CD4-positive, alpha-beta T cell treated with Interleukin-10 for 1 hour (primary cell): ENCODE measurements around the gene TPRG1.
A peak's percentile ranks its signal among the peaks of the same experiment; 100 is the strongest.

Experiments
- DNase-seq: peaks from one replicate; pipeline ENCODE4 v3.0.0-alpha.2; 2020

Gene TPRG1, protein sequence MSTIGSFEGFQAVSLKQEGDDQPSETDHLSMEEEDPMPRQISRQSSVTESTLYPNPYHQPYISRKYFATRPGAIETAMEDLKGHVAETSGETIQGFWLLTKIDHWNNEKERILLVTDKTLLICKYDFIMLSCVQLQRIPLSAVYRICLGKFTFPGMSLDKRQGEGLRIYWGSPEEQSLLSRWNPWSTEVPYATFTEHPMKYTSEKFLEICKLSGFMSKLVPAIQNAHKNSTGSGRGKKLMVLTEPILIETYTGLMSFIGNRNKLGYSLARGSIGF

DNA sequence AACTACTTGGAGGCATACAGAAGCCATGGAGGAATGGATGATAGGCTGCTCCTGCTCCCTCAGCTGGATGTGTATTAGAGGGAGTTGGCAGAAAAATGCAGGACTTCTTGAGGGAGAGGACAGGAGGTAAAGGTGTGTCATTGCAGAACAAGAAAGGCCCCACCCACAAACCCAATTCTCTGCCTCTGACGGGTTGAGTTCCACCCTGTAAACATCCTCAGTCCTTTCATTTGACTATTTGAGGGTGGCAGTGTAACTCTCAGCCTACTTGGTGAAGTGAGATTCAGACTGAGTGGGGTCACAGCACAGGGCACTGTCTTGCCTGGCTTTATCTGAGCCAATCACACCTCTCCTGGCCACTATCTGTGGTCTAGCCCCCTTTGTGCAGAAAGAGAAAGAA is at the start of gene TPRG1:
TSS of gene TPRG1 (plus strand) at position 265 of the 400 bp plus-strand sequence. CDS start 35,414 bp downstream, outside the sequence.
- no peak for DNase-seq

- no peak for DNase-seq
Measured at GRCh38 chr3:189122110-189122509, 49.7 kb upstream of the TPRG1 start.

- no peak for DNase-seq
Measured at GRCh38 chr3:189122526-189123205, 49.1 kb upstream of the TPRG1 start.

DNA sequence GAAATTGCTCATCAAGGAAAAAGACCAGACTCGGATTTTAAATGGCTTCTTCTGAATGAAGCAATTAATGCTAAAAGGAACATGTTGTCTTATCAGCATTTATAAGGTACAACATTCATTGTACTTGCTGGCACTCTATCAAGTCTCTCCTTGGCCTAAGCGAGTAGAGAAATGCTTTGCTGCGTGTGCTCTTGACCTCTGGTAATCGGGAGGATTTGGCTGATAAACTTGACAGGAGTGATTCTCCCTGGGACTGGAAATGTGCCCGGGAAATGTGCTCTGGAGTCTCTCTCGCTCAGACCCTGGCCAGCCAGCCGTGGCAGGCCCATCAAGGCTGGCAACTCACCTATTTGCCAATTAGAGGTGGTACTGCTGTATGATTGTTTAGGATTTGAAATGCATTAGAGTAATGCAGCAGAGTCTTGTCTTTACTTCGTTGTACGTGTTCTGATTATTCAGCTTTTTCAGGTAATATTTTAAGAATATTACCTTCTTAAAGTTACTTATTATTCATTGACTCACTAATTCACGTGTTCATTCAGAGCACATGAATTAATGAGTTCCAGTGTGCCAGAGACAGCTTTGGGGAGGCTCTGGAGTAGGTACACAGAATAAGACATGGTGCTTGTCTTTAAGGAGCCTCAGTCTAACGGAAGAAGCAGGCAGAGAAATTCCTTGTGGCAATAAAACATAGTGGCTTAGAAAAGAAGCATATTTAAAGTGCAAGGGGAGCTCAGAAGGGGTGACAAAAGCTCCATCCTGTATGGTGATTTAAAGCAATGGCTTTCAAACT is 48.0 kb upstream of the TPRG1 start:
- DNase-seq: no peak

GRCh38 chr3:189132231-189132671 is 39.5 kb upstream of the TPRG1 start:
- DNase-seq: peak; percentile 84

DNA sequence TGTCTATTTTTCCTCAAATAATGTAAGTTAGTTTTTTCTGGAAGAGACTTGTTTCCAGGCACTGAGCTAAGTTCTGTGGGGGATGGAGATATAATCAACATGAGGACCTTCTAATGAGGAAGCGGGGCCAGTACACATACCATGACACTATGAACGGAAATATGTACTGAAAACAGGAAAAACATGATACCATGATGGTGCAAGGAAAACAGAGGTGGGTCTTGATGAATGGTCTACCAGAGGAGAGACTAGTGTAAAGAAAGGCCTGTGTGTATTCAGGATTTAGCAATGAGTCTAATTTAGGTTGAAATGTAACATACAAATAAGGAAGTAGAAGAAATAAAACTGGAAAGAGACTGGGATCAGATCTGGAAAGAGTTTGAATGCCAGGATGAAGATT is 38.9 kb upstream of the TPRG1 start:
- no peak for DNase-seq

GRCh38 chr3:189133768-189134167 is 38.0 kb upstream of the TPRG1 start:
- DNase-seq: no peak

GRCh38 chr3:189137416-189137815 is 34.4 kb upstream of the TPRG1 start:
- no peak for DNase-seq

DNA sequence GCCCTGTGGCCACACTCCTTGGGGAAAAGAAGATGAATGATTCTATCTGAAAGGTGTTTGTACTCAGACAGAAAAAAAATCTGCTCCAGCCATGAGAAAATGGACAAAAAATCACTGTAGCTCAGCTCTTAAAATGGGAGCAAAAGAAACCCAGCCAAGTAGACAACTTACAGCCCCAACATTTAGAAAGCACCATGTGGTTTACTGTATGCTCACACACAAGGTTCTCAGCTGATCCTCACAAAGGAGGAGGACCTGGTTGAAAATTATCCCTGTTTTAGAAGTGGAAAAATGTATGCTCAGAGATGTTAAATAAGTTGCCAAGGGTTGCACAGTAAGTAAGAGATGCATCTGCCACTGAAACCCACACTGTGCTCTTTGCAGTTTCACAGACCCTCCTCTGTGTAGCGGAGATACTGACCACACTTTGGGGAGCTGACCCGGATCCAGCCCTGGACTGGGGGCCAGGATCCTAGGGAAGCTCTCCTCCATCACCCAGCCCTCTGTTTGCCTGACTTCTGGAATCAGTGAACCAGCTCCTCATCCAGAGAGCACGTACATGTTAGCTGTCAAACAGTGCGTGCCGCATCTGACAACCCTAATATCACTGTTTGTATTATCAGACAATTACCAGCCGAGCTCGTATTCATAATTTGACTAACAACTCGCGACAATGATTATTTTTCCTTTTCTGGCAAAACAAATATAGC is 32.7 kb upstream of the TPRG1 start:
- no peak for DNase-seq

GRCh38 chr3:189139611-189139940 is 32.2 kb upstream of the TPRG1 start:
- DNase-seq: no peak

GRCh38 chr3:189142527-189142926 is 29.2 kb upstream of the TPRG1 start:
- DNase-seq: peak; percentile 55

DNA sequence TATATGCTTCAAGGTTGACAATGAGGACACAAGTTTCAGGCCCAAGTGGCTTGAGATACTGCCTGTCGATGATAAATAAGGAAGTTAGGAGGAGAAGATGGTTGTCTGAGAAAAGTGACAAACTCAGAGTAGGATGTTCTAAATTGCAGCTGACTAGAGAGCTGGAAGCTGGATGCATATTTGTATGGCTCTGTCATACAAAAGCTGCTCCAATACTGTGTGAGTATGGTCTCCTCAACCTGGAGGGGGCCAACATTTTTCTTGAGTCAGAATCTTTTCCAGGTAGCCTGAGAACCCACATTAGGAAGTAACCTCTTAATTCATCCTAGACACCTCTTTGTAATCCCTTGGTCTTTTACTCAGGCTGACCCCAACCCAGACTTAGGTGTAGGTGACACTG is 28.4 kb upstream of the TPRG1 start:
- no peak for DNase-seq

- DNase-seq: no peak
Measured at GRCh38 chr3:189143771-189144170, 28.0 kb upstream of the TPRG1 start.

GRCh38 chr3:189144645-189145044 is 27.1 kb upstream of the TPRG1 start:
- peak; percentile 80 for DNase-seq

- DNase-seq: no peak
Measured at GRCh38 chr3:189146848-189147247, 24.9 kb upstream of the TPRG1 start.

- DNase-seq: peak; percentile 76
Measured at GRCh38 chr3:189148081-189148507, 23.7 kb upstream of the TPRG1 start.

DNA sequence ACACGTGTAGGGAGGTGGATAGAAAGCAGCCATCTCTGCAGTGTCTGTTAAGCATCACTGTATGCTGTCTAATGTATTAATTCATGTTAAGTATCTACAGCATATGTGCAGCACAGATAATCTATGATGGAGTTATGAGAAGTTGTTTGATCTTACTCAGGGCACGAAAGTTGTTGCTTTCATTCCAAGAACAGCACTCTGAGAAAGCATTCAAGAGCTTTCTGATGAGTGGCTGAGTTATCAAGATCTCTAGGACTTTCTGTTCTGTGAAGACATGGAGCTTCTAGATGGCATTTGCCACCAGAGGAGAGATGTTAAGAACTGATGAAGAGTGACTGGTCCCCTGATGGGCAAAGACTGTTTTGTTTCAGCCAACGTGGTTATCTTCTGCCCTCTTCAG is 22.6 kb upstream of the TPRG1 start:
- no peak for DNase-seq

DNA sequence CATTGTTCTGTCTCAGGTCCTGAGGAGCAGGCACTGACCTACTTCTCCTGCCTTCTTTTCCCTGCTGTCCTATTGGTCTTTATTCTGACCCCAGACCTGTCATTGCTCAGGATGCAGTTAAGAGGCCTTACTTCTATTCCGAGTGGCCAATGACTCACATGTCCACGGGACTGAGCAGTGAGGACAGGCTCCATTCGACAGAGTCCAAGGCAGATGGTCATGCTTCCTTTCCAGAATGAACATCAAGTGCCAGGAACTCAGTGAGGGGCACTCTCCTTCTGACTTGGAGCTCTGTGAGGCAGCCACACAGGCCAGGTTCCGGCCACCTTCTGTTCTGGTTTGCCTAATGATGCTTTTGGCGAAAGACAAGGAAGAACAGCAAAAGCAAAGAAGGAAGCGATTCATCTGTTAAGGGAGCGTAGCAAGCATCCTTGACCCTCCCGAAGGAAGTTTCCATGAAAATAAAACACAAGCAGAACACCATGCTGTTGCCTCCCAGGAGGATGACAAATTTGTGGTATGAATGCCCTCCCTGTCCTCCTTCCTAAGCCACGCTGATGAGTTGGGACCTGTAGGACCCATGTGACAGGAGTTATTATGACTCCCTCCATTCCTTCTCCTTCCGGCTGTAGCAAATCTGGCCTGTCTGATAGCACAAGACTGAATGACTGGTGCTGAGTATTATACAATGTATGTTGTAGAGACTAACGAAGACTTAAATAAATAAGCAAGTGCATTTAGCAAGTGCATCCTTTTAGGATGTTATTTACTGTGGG is 14.4 kb upstream of the TPRG1 start:
- DNase-seq: no peak

DNA sequence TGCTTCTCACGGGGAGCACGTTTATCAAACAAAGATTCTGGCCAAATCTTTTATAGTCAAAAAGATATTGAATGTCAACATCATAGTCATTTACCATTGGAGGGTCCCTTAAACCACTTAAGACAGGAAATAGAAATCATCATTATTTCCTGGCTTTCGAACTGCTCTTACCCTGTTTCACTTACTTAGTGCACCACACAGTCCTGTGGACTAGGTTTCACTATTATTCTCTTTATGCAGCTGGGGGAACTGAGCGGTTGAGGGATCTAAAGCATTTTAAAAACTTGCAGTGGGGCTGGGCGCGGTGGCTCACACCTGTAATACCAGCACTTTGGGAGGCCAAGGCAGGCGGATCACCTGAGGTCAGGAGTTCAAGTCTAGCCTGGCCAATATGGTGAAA is 13.7 kb upstream of the TPRG1 start:
- DNase-seq: no peak

- DNase-seq: no peak
Measured at GRCh38 chr3:189160519-189161309, 11.1 kb upstream of the TPRG1 start.

DNA sequence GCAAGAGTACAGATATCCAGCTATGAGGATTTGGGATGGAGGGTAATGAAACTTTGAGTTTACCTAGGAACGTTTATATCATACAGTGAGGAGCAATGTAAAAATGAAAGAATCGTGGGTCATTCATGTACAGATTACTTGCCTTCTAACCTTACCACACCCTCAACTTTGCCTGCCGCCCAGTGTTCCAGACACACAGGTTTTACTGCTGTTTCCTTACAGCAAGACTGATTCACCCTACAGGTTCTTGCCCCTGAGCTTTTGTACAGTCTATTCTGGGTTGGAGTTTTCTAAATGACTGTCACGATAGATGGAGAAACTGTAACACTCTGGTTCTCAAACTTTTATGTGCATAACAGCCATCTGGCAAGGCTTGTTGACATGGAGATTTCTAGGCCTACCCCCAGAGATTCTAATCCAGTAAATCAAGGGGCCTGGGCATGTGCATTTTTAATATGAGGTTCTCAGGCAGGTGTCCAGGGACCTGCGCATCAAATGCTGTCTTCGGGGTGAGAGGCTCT is 6.6 kb upstream of the TPRG1 start:
- no peak for DNase-seq
